GM10847 (cell line): ENCODE measurements around the gene PIEZO2.

ENCODE experiments used
- POLR2A ChIP-seq: IDR thresholded peaks from 2 replicates; pipeline ENCODE4 v1.6.1; 2011; ENCODE audit not compliant: insufficient read length; ENCODE audit errors: extremely low read depth

The PIEZO2 gene

GRCh38 chr18:10689236-10690034, 459.9 kb downstream of the PIEZO2 start:
- no peak for TF ChIP-seq POLR2A

GRCh38 chr18:10688766-10689165, 460.6 kb downstream of the PIEZO2 start:
- TF ChIP-seq POLR2A = no peak

- TF ChIP-seq POLR2A = no peak
These were observed 462.0 kb downstream of the PIEZO2 start for GRCh38 chr18:10687161-10687925.

DNA sequence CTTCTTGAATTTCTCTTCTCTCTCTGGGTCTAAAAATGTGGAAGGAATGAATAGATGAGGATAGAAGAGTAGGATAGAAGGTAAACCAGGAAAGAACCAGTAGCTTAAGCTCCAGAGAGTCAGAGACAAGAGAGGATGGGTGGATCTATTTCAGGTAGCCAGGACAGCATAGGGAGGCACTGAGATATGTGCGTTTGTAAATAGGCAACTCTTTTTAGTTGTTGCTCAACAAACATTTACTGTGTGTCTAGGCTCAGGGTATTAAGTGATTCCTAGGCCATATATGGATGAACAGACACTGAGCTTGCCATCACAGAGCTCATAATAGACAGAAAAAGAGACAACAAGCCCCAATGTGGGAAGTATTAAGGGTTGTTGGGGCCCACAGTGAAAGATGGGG, 463.1 kb downstream of the PIEZO2 start:
- no peak for TF ChIP-seq POLR2A

GRCh38 chr18:10685484-10685883, 463.9 kb downstream of the PIEZO2 start:
- no peak for TF ChIP-seq POLR2A

- no peak for TF ChIP-seq POLR2A
These were observed 467.0 kb downstream of the PIEZO2 start for GRCh38 chr18:10682368-10682714.

- TF ChIP-seq POLR2A = no peak
These were observed 467.6 kb downstream of the PIEZO2 start for GRCh38 chr18:10681581-10682367.

- TF ChIP-seq POLR2A = no peak
These were observed 469.1 kb downstream of the PIEZO2 start for GRCh38 chr18:10680271-10680596.

- no peak for TF ChIP-seq POLR2A
These were observed 469.7 kb downstream of the PIEZO2 start for GRCh38 chr18:10679557-10680270.

DNA sequence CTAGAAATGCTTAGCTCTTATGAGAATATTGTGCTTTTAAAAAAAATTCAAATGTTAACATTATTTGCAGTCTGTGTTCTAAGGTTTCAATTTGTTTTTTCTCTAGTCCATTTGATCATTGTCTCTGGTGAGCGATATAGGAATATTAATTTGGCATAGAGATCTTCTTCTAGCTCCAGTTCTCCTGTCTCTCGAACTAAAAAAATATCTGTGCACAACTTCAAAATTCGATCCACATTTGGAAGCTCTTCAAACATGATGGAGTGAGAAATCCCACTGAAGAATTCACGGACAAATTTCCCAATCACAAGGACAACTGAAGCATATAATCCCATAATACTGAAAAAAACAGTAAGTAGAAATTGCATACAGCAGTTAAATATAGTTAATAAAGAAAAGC, 477.9 kb downstream of the PIEZO2 start:
- no peak for TF ChIP-seq POLR2A

- no peak for TF ChIP-seq POLR2A
These were observed 478.5 kb downstream of the PIEZO2 start for GRCh38 chr18:10670856-10671255.

- no peak for TF ChIP-seq POLR2A
These were observed 479.8 kb downstream of the PIEZO2 start for GRCh38 chr18:10669441-10670100.

DNA sequence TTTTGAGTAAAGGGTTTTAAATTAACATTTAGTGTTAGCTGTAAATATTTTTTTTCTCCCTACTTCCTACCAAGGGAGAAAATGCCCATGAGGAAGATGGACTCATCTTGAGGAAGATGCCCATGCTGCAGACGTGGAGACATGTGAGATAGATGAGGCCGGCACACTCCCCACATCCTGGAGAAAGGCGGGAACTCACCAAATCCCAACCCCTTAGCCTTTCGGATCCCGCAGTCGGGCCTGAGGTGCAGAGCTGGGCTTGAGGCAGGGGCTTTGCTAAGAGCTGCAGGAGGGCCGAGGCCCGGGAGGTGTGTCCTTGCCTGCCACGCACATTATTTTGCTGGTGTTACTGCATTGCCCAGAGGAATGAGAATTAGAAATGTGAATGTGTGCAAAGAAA, 485.6 kb downstream of the PIEZO2 start:
- no peak for TF ChIP-seq POLR2A

DNA sequence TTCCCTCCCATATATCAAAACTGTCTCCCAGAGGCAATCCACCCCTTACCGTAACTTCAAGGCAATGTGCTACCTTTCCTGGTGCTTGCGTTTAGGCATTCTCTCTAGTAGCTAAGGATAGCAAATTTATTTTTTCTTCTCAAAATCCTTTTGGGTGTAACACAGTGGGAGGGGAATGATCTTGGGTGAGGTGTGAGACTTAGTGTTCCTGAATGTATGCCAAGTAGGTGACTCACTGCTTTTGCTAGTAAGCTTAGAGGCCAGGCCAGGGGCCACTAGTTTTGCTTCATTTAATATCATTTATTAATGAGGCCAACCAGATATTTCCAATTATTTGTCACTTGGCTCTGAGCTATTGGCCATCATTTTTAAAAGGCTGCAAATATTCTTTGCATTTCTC, 488.1 kb downstream of the PIEZO2 start:
- TF ChIP-seq POLR2A = no peak

- no peak for TF ChIP-seq POLR2A
These were observed 489.0 kb downstream of the PIEZO2 start for GRCh38 chr18:10660179-10660884.

- no peak for TF ChIP-seq POLR2A
These were observed 489.8 kb downstream of the PIEZO2 start for GRCh38 chr18:10659594-10659993.
